NCI-H2227 (cell line): Measurements from ENCODE around the gene WHRN.

Experiments
- DNase-seq: peaks from one replicate; lab custom pipeline; 2025; ENCODE audit not compliant: unreplicated experiment; lab: John Stamatoyannopoulos, UW

Gene WHRN

DNA sequence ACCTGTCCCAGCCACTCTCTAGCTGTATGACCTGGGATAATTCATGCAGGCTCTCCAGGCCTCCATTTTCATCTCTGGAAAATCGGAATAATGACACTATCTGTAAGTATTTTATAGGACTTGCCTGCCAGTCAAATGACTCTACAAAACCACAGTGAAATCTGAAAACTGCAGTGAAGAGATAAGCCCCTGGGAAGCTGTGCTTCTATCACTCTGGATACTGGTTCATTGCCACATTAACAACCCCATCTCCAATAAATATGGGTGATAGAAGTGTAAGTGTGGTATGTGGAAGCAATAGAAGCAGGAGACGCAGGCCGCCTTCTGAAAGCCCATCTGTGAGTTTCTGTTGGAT is 31.8 kb downstream of the WHRN start:
- no peak for DNase-seq

DNA sequence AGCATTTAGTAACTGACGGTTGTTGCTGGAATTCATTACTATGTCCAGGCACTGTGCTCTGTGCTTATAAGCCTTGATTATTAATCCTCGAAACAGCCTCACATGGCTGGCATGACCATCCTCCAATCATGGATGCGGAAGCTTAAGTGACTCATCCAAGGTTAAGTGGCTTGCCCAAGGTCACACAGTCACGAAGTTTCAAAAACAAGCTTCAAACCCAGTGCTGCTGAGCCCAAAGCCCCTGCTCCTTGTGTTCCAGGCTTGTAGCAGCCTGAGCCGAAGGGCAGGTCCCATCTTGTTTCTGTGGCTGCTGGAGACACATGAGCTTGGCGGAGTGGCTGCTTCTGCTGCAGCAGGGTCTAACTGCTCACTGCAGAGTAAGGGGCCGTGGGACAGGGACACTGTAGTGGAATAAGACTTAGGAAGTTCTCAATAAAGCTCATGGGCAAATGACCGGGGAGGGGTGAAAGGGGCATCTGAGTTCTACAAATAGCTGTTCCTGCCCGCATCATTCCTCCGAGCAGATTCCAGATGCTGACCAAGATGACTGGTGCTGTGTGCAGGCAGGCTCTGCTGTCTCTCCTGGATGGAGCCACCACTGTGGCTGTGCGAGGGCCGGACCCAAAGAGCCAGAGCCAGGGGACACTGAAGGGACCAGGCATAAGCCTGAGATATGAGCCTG is 32.4 kb downstream of the WHRN start:
- DNase-seq: no peak

DNA sequence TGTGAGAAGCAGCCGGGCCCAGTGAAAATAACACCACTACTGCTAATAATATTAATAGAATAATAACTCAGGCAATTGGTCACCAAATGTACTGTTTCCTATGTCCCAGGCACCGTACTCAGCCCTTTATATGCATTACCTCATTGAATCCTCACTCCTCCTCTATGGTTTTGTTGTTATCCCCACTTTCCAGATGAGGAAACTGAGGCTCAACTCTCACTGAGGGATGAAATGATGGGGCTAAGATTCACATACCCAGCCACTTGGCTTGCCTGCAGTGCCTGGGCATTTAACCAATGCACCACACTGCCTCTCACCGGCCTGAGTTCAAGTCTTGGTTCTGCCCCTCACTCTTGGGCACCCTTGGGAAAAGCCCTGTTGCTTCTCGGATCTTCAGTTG is 34.1 kb downstream of the WHRN start:
- DNase-seq: no peak

DNA sequence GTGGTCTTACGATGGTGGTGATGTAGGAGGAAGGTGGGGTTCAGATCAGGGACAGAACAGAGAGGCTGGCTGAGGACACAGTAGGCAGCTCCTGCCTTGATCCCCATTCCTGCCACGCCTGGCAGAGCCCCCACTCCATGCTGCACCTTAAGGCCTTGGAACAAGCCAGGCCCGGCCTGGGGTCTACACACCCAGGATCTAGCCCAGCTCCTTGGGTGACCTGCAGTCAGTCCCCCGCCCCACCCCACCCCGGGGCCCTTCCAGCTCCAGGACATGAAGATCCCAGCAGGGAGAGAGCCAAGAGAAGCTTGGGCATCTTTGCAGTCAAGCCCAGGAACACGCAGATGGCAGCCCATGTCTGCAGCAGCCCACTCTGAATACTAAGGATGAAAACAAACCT is 34.7 kb downstream of the WHRN start:
- DNase-seq: no peak

DNA sequence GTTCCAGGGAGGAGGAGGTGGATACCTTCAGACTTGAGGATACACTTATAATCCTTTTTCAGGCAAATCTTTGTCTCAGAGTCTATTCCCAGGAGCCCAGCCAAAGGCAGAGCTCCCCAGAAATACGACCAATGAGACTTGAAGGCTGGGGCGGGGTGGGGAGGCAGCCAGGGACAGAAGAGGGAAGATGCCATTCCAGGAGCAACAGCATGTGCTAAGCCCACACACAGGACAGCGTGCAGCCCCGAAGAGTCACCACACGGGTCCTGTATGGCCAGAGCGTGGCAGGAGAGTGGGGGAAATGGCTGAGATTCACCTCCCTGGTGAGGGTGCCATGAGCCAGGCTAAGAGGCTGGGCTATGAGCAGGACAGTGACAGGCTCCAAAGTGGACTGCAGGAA is 35.2 kb downstream of the WHRN start:
- DNase-seq: no peak

DNA sequence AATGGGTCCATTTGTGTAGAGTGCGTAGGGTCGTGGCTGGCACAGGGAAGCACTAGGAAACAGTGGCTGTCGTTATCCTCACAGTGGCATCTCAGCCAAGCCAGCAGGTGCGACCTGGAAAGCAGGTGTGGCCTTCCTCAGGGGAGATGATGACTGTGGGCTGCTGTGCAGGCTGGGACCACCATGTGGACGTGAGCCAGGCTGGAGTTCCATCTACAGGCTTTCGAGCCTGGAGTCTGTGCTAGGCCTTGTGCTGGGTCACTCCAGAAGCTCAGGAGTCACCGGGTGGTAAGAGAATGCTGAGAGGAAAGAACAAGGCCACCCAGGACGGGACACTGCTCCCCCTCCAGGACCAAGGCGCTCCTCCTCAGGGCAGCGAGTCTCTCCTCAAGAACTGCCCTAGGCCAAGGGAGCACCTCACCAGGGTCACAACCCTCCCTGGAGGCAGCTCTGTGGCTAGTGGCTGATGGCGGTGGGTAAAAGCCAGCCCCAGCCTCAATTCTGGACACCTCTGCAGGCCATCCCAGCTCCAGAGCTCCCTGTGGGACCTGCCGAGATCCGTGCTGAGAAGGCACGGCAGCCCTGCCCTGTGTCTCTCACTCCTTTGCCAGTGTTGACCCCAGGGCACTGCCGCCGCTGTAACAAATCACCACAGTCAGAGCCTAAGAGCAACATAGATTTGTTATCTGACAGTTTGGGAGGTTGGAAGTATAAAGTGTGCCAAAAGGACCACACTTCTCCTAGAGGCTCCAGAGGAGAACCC is 36.0 kb downstream of the WHRN start:
- DNase-seq: no peak

DNA sequence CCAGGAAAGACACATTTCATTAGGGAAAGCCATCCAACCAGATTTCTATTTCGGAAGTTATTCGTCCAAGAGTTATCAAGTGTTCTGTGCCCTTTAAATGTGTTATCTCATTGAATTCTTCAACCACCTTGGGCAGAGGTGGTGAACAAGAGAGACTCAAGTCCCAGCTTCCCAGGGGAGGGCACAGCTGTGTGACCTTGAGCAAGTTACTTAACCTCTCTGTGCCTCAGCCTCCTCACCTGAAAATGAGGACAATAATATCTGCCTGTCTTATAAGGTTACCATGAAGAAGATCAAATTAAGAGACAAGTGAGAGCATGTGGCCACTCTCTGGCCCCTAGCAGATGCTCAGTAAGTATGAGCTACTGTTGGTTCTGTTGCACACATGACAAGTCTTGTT is 37.4 kb downstream of the WHRN start:
- no peak for DNase-seq

DNA sequence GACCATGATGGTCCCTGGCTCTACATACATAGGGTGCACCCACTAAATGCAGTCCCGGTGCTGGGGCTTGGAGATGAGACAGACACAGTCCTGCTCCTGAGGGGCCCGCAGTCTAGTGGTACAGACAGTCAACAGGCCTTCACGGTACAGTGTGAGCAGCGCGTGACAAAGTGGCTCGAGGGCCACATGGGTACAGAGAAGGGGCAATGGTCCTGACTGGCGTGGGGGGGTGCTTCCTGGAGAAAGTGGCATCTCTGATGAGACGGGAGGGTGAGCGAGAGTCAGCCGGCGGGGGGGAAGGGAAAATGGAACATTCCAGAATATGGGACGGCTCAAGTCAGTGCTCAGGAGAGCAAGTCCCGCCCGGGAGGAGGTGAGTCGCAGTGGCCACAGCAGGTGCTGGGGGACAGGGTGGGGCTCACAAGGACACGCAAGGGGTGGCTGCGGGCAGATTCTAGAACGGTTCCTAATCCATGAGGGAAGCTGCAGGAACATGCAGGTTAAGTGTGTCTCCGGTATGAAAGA is 38.0 kb downstream of the WHRN start:
- no peak for DNase-seq

DNA sequence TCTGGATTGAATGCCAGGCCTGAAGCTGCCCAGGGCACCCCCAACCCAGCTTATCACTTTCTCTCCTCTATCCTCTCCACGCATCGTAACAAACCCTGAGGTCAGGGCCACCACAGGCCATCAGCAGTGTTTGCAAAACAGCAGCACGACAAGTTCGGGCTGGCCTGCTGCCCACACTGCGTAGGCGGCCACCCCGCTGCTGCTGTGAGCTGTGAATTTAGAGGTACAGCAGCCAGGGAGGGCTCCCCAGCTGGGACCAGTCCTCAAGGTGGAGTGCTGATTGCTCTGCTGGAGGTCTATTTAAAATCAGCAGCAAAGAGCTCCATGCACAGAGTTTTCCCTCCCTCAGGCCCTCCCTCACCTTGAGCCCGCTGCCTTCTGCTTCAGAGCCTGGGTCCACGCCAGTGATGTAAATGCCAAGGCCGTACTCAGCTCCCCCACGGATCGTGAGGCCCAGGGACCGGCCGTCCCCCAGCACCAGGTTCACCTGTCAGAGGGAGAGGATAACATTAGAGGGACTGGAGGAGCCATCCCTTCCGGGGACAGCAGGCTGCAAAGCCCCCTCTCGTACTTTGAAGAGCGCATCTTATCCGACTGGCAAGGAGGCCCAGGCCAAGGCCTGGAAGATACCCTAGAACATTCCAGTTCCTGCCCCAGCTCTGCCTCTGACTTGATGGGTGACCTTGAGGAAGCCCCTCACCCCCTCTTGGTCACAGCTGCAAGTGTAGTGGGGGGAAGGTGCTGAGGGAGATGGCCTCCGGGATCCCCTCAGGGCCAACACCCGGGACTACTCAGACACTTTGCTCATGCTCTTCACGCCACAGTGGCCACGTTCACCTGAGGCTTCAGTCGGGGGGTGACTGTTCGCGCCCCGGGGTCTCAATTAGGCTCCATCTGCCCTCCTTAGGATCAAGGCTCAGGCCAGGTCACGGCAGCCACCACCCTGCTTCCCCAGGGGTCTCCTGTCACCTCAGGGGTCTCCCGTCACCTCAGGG is 39.1 kb downstream of the WHRN start:
- DNase-seq: peak; percentile 13

DNA sequence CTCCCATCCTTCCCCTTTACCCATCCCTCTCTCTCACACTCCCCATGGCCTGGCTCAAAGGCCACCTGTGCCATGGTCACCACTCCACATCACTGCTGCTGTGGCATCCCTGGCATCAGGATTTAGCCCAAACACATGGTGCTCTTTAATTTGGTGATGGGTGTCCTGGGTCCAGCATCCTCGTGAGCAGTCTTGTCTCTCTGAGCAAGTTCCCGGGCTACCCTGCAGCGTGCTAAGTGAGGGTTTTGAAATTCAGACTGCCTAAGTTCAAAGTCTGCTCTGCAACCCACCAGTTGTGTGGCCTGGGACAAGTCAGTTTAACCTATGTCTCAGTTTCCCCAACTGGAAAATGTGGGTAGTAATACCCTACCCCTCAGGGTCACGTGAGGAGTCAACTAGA is 39.9 kb downstream of the WHRN start:
- DNase-seq: no peak

DNA sequence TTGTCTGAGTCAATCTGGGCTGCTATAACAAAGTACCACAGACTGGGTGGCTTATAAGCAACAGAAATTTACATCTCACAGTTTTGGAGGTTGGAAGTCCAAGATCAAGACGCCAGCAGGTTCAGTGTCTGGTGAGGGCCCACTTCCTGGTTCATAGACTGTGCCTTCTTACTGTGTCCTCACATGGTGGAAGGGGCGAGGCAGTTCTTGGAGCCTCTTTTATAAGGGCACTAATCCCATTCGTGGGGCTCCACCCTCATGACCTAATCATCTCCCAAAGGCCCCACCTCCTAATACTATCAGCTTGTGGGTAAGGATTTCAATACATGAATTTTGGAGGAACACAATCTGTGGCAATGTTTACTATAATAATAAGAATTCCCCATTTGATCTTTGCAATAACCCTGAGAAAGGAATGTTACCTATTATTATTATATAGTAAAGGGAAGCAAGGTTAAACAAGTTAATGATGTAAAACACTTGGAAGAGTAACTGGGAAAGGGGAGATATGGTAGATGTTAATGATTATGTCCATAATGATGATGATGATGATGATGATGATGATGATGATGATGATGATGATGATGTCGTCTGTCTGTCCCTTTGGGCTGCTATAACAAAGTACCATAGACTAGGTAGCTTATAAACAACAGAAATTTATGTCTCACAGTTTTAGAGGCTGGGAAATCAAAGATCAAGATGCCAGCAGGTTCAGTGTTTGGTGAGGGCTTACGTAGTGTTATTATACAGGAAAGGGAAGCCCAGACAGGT is 40.8 kb downstream of the WHRN start:
- DNase-seq: no peak

DNA sequence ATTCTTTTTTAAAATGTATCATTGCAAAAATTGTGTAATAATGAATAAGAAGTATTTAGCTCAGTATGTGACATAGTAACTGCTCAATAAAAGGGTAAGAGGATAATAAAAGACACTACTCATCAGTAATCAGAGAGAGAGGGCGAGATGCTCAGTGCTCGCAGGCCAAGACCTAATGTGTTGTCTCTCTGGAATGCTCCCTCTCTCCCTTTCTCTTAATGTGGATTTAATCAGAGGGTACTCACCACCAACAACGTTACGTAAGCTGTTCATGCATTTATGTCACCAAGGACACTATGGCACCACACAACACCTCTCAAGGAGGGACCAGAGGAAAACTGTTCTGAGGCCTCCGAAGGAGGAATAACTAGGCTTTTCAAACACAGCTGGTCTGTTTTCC is 42.5 kb downstream of the WHRN start:
- DNase-seq: no peak

DNA sequence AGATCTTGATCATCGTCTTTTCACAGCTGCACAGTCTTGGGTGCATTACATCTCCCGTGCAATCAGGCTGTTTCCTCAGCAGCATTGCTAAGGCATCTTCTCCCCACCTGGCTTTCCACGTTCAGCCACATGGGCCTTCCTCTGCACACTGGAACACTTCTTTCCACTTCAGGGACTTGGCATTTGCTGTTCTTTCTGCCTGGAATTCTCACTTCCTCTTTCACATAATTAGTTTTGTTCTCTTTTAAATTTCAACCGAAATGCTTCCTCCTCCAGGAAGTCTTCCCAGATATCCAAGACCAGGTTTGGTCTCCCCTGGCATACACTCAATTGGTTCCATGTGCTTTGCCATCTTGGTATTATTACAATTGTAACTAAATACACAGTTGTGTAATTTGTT is 43.8 kb downstream of the WHRN start:
- no peak for DNase-seq

DNA sequence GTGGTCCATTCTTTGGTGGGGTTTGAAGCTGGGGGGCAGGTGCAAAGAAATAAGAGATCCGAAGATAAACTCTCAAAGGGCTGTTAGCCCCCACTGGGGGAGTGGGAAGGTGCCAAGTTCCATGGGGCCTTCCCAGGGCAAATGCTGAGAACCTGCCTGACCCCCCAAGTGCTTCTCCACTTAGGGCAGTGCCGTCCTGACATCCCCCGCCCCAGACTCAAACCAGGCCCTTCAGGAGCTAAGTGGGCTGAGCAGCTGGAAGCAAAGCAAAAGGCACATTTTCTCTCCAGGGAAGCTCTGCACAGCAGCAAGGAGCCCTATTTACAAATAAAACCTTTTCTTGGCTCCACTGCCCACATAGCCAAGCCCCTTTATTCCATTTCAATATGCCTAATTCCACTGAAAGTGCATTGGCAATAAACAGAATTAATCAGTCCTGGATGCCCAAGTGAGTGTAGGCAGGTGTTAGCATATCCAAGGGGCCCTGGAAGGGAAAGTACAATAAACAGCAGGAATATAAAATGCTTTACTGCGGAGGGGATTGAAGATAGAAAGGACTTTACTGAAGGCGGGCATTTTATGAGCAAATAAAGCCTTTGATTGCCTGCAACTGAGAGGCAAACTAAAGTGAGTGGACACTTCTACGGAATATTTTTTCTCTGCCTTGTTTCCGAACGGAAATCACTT is 44.6 kb downstream of the WHRN start:
- DNase-seq: peak; percentile 53

DNA sequence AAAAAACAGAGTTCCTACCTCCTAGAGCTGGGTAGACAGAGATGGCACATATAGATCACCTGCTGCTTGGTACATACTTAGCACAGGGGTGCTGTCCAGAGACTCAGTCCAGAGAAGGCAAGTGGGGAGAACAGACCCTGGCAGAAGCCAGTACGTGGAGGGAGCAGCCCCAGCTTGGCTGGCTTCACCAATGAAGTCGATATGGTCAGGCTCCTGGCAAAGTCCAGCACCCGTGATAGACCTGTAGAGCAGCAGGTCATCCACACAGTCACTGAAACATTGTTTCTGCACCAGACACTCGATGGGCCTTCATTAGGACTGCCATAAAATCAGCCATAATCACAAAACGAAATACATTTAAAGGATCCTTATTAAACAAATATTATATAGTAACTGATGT is 45.8 kb downstream of the WHRN start:
- no peak for DNase-seq

DNA sequence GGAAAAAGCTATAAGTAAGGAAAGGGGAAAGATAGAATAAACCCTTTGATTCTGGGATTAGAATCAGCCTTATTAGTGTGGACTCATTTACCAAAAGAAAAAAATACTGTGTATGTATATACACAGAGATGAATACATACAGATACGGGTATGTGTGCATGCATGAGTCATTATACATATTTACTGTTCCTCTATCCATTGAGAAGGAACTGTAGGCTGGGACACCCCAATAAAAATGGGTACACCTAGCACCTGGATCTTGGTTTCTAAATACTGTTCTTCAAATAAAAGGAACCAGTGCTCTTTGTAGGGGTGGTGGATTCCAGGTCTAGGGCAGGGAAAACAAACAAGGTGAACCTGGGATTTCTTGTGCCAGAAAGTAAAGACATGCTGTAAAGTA is 48.3 kb downstream of the WHRN start:
- DNase-seq: no peak

DNA sequence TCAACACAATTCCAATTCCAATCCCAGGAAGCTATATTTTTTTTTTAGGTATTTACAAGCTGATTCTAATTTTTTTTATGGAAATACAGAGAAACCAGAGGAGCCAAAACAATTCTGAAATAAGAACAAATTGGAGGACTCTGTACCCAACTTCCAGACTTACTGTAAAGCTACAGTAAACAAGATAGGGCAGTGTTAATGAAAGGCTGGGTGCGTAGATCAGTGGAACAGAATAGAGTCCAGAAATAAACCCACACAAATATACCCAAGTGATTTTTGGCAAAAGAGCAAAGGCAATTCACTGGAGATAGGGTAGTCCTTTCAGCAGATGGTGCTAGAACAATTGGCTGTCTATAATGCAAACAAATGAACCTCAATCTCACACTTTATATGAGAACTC is 50.6 kb downstream of the WHRN start:
- DNase-seq: no peak

DNA sequence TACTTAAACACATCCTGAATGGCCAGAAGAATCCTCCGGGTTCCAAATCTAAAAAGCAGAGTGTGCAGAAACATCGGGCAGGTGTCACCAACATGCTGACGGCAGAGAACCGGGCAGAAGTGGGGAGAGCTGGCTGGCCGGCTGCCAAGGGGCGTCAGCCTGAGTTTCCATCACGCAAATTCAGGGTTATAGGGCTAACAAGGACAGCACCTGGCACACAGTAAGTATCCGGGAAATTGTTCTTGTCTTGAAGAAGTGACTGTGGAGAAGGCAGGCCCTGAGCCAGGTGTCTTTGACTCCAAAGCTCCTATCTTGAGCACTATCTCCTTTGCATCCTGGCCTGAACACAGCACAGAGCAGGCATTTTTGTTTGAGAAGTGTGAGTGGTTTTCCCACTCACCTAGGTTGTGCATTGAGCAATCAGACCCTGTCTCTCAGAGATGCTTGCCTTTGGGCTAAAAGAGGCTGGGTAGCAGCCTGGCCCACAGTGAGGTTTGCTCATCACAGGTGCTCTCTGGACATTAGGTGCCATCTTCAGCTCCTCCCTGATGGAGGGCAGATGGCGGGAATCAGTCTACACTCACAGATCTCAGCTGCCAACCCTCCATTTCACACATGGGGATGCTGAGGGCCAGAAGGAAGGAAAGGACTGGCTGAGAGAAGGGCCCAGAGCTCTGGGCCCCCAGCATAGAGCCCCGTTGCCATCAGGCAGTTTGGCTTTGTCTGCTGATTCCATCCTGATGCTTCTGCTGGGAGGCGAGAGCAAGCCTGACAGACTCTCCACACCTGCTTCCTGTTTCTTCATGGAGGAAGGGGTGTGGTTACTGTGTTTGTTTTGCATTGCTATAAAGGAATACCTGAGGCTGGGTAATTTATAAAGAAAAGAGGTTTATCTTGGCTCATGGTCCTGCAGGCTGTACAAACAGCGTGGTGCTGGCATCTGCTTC is 52.8 kb downstream of the WHRN start:
- peak; percentile 58 for DNase-seq

DNA sequence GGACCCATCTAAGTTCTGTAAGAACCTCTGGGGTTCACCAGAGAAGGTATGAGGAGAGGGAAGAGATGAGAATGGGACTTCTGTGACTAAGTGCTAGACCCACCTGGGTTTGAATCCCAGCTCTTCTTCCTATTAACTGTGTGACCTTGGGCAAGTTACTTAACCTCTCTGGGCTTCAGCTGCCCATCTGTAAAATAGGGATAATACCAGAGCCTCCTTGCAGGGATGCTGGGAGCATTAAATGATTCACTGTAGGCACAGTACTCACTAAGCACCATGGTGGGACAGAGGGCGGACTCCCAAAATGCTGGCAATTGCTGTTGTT is 53.6 kb downstream of the WHRN start:
- no peak for DNase-seq
